DOHH2 (cell line): Measurements from ENCODE around the gene ALDH1B1.
A peak's percentile ranks its signal among the peaks of the same experiment; 100 is the strongest.

ENCODE experiments used
- H3F3A ChIP-seq: fragments of 200-600 bp; sonication (generic), shearing (Covaris generic); 2 replicates; pipeline ENCODE4 v1.6.0; 2016; ENCODE audit warnings: antibody characterized with exemption, mild to moderate bottlenecking; ENCODE audit not compliant: control insufficient read depth, insufficient read depth
- H3K27ac ChIP-seq: fragments of 200-600 bp; sonication (generic); 2 replicates; pipeline ENCODE4 v1.5.1; 2014; ENCODE audit warnings: low read depth, mild to moderate bottlenecking, low read length, moderate library complexity
- H3K27me3 ChIP-seq: fragments of 200-600 bp; sonication (generic); 2 replicates; pipeline ENCODE4 v1.6.1; 2014; ENCODE audit warnings: mild to moderate bottlenecking, low read length, mixed read lengths; ENCODE audit not compliant: control insufficient read depth
- H3K36me3 ChIP-seq: fragments of 200-600 bp; sonication (generic); 2 replicates; pipeline ENCODE4 v1.6.1; 2014; ENCODE audit warnings: mild to moderate bottlenecking, low read length, moderate library complexity, mixed read lengths; ENCODE audit not compliant: control insufficient read depth
- H3K4me1 ChIP-seq: fragments of 200-600 bp; sonication (generic); 2 replicates; pipeline ENCODE4 v1.6.1; 2014; ENCODE audit warnings: mild to moderate bottlenecking, low read length, mixed read lengths; ENCODE audit not compliant: control insufficient read depth
- H3K4me2 ChIP-seq: fragments of 200-600 bp; sonication (generic); 2 replicates; pipeline ENCODE4 v1.6.0; 2014; ENCODE audit warnings: mild to moderate bottlenecking, low read length, moderate library complexity
- H3K4me3 ChIP-seq: fragments of 200-600 bp; sonication (generic); 2 replicates; pipeline ENCODE4 v1.5.1; 2014; ENCODE audit warnings: mild to moderate bottlenecking, low read length, mixed read lengths
- H3K79me2 ChIP-seq: fragments of 200-600 bp; sonication (generic); 2 replicates; pipeline ENCODE4 v1.6.1; 2014; ENCODE audit warnings: mild to moderate bottlenecking, low read length, mixed read lengths; ENCODE audit not compliant: control insufficient read depth
- H3K9me2 ChIP-seq: fragments of 200-600 bp; sonication (generic); replicated peaks from 2 replicates; pipeline ENCODE4 v1.6.1; 2014; ENCODE audit warnings: mild to moderate bottlenecking, low read length, mixed read lengths; ENCODE audit not compliant: control insufficient read depth
- H3K9me3 ChIP-seq: fragments of 200-600 bp; sonication (generic); 2 replicates; pipeline ENCODE4 v1.6.1; 2014; ENCODE audit warnings: antibody characterized with exemption, low read length, mixed read lengths; ENCODE audit not compliant: control insufficient read depth, insufficient read depth
- H4K20me1 ChIP-seq: fragments of 200-600 bp; sonication (generic); 2 replicates; pipeline ENCODE4 v1.6.0; 2014; ENCODE audit warnings: low read depth, mild to moderate bottlenecking, antibody characterized with exemption, low read length, moderate library complexity; ENCODE audit not compliant: control insufficient read depth, insufficient read depth
- EZH2phosphoT487 ChIP-seq: fragments of 200-600 bp; sonication (generic); IDR thresholded peaks from 2 replicates; pipeline ENCODE4 v1.6.1; 2017; ENCODE audit warnings: borderline replicate concordance, mild to moderate bottlenecking, antibody characterized with exemption, low read length, moderate library complexity, mixed read lengths
- TF ChIP-seq, protein P1 (sequence below): fragments of 200-600 bp; sonication (generic); IDR thresholded peaks from one replicate; pipeline ENCODE4 v1.5.1; 2014; ENCODE audit warnings: antibody characterized with exemption, mild to moderate bottlenecking, low read depth, low read length; ENCODE audit not compliant: poor library complexity, severe bottlenecking

ALDH1B1 gene

GRCh38 chr9:38367898-38368297 lies 24.6 kb upstream of the ALDH1B1 start:
- Histone ChIP-seq H3K4me2 (no peak overlapping the region), H3K27me3 (no peaks in the 10 kb centered on the region), H3K79me2 (no peaks in the 10 kb centered on the region), H3K27ac (no peak overlapping the region), H3K9me2 (no peaks in the 10 kb centered on the region), H4K20me1 (no peaks in the 10 kb centered on the region), H3K9me3 (no peaks in the 10 kb centered on the region), H3K4me1 (no peaks in the 10 kb centered on the region), H3K36me3 (no peaks in the 10 kb centered on the region), H3F3A (no peaks in the 10 kb centered on the region), H3K4me3 (no peak overlapping the region)
- TF ChIP-seq EZH2phosphoT487: no peak
- TF ChIP-seq, protein P1, sequence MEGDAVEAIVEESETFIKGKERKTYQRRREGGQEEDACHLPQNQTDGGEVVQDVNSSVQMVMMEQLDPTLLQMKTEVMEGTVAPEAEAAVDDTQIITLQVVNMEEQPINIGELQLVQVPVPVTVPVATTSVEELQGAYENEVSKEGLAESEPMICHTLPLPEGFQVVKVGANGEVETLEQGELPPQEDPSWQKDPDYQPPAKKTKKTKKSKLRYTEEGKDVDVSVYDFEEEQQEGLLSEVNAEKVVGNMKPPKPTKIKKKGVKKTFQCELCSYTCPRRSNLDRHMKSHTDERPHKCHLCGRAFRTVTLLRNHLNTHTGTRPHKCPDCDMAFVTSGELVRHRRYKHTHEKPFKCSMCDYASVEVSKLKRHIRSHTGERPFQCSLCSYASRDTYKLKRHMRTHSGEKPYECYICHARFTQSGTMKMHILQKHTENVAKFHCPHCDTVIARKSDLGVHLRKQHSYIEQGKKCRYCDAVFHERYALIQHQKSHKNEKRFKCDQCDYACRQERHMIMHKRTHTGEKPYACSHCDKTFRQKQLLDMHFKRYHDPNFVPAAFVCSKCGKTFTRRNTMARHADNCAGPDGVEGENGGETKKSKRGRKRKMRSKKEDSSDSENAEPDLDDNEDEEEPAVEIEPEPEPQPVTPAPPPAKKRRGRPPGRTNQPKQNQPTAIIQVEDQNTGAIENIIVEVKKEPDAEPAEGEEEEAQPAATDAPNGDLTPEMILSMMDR: no peak

GRCh38 chr9:38368731-38369130 lies 23.8 kb upstream of the ALDH1B1 start:
- Histone ChIP-seq H3K79me2 (no peaks in the 10 kb centered on the region), H4K20me1 (no peaks in the 10 kb centered on the region), H3F3A (no peaks in the 10 kb centered on the region), H3K4me3 (no peak overlapping the region), H3K4me2 (no peak overlapping the region), H3K36me3 (no peaks in the 10 kb centered on the region), H3K4me1 (no peaks in the 10 kb centered on the region), H3K9me2 (no peaks in the 10 kb centered on the region), H3K9me3 (no peaks in the 10 kb centered on the region), H3K27me3 (no peaks in the 10 kb centered on the region), H3K27ac (no peak overlapping the region)
- no peak for TF ChIP-seq EZH2phosphoT487
- TF ChIP-seq, protein P1: no peak

GRCh38 chr9:38370176-38370575 lies 22.3 kb upstream of the ALDH1B1 start:
- TF ChIP-seq, protein P1: no peak
- no peak for TF ChIP-seq EZH2phosphoT487
- Histone ChIP-seq H3K9me3 (no peaks in the 10 kb centered on the region), H3K4me3 (no peak overlapping the region), H3K36me3 (no peaks in the 10 kb centered on the region), H3K27ac (no peak overlapping the region), H3K9me2 (no peaks in the 10 kb centered on the region), H3K27me3 (peaks cover 2% of the 10 kb centered on the region; the same call in 1 of the 2 replicates), H3F3A (no peaks in the 10 kb centered on the region), H3K79me2 (no peaks in the 10 kb centered on the region), H4K20me1 (no peaks in the 10 kb centered on the region), H3K4me1 (no peaks in the 10 kb centered on the region), H3K4me2 (no peak overlapping the region)

DNA sequence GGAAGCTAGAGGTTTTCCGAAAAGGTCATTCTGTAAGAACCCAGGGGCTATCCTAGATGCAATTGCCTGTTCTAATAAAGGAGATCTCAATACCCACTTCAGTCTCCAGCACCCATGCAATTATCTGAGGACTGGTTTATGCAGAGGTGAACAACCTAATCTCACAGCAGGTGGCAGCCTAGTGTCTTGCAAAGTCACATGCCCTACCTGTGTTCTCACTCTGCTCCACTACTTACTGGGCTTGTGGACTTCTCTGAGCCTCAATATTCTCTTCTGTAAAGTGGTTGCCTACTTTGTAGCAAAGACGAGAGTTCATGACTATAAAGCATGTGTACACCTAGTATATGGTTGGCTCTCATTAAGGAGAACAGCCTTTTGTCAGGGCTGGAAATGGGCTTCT lies 21.0 kb upstream of the ALDH1B1 start:
- H3K79me2 ChIP-seq: no peaks in the 10 kb centered on the region
- TF ChIP-seq, protein P1: peak; percentile 34
- no peak for TF ChIP-seq EZH2phosphoT487
- no peaks in the 10 kb centered on the region for H3K9me3 ChIP-seq
- H4K20me1 ChIP-seq: no peaks in the 10 kb centered on the region
- peaks cover 2% of the 10 kb centered on the region; the same call in 1 of the 2 replicates for H3K27me3 ChIP-seq
- H3K4me1 ChIP-seq: no peaks in the 10 kb centered on the region
- no peak overlapping the region for H3K4me2 ChIP-seq
- H3K9me2 ChIP-seq: no peaks in the 10 kb centered on the region
- H3K27ac ChIP-seq: no peak overlapping the region
- no peaks in the 10 kb centered on the region for H3F3A ChIP-seq
- no peaks in the 10 kb centered on the region for H3K36me3 ChIP-seq
- no peak overlapping the region for H3K4me3 ChIP-seq
